Adrenal gland (tissue), 5 donors: ENCODE measurements around the gene ATP12A.

ENCODE experiments used
- CTCF ChIP-seq, 6 experiments: fragments of 450-650 bp in 4 of 6; fragments of 200-600 bp in 2 of 6; sonication (generic) in 1 of 6; IDR thresholded peaks; 1 replicate in 5 of 6; 2 replicates in 1 of 6; pipeline versions ENCODE4 v1.5.1 to v1.8.0; 2016 to 2021; ENCODE audit warnings: antibody characterized with exemption in 6 of 6, mild to moderate bottlenecking in 2 of 6, moderate library complexity in 1 of 6
- POLR2A ChIP-seq, 2 donors: fragments of 450-650 bp; IDR thresholded peaks; one replicate each; pipeline ENCODE4 v1.6.1; 2017; ENCODE audit warnings: antibody characterized with exemption in 2 of 2, mild to moderate bottlenecking in 2 of 2, moderate library complexity in 1 of 2
- donor health status: DM: no; HTN: no; CAD: no.

GRCh38 chr13:24716011-24716410 lies 35.8 kb downstream of the ATP12A start:
- no peak for TF ChIP-seq CTCF (IDR thresholded peaks at IDR 0.05)
- TF ChIP-seq POLR2A (IDR thresholded peaks at IDR 0.05): no peak
